Superior temporal gyrus (tissue), 1 donor: Measurements from ENCODE around the gene ECI2.
"Not testable (repeated sequence)": the region's sequence is repeated elsewhere in the genome, so short reads cannot be mapped to it uniquely, and the experiment has no call there.

Experiments used
- DNase-seq: peaks from one replicate; pipeline ENCODE4 v3.0.0-alpha.2; 2016; ENCODE audit errors: extremely low spot score

Gene ECI2

GRCh38 chr6:4139272-4139671, 3.9 kb upstream of the ECI2 start:
- no peak for DNase-seq

- no peak for DNase-seq
Measured at GRCh38 chr6:4138186-4138585, 2.8 kb upstream of the ECI2 start.

- DNase-seq: no peak
Measured at GRCh38 chr6:4136354-4136831, 1.0 kb upstream of the ECI2 start.

GRCh38 chr6:4135665-4136353, 434 bp upstream of the ECI2 start:
- DNase-seq: peak; percentile 85

GRCh38 chr6:4133941-4134838, 1.2 kb downstream of the ECI2 start:
- DNase-seq: peak; percentile 43

- DNase-seq: no peak
Measured at GRCh38 chr6:4130357-4130987, 4.9 kb downstream of the ECI2 start.

- DNase-seq: no peak
Measured at GRCh38 chr6:4129446-4129845, 5.9 kb downstream of the ECI2 start.

- DNase-seq: no peak
Measured at GRCh38 chr6:4128748-4129147, 6.6 kb downstream of the ECI2 start.

- no peak for DNase-seq
Measured at GRCh38 chr6:4128072-4128471, 7.3 kb downstream of the ECI2 start.

GRCh38 chr6:4125933-4126864, 9.2 kb downstream of the ECI2 start:
- no peak for DNase-seq

GRCh38 chr6:4125500-4125899, 9.9 kb downstream of the ECI2 start:
- DNase-seq: no peak

- DNase-seq: no peak
Measured at GRCh38 chr6:4124351-4124750, 11.0 kb downstream of the ECI2 start.

GRCh38 chr6:4115741-4116140, 19.6 kb downstream of the ECI2 start:
- DNase-seq: no peak

GRCh38 chr6:4114123-4114522, 21.3 kb downstream of the ECI2 start:
- DNase-seq: no peak

- no peak for DNase-seq
Measured at GRCh38 chr6:4113649-4114048, 21.7 kb downstream of the ECI2 start.

GRCh38 chr6:4112366-4112765, 23.0 kb downstream of the ECI2 start:
- DNase-seq: no peak

GRCh38 chr6:4109363-4109815, 26.0 kb downstream of the ECI2 start:
- DNase-seq: not testable (repeated sequence)

GRCh38 chr6:4108561-4109093, 26.7 kb downstream of the ECI2 start:
- no peak for DNase-seq

- no peak for DNase-seq
Measured at GRCh38 chr6:4107873-4108272, 27.5 kb downstream of the ECI2 start.

GRCh38 chr6:4105980-4106536, 29.3 kb downstream of the ECI2 start:
- no peak for DNase-seq

- DNase-seq: no peak
Measured at GRCh38 chr6:4103929-4104328, 31.4 kb downstream of the ECI2 start.
